Choroid plexus epithelial cell (primary cell): Measurements from ENCODE around the gene LCN10.
A peak's percentile ranks its signal among the peaks of the same experiment; 100 is the strongest.

ENCODE experiments used
- DNase-seq: peaks from one replicate; pipeline ENCODE4 v3.0.0-alpha.2; 2010; ENCODE audit warnings: low read depth
- H3K4me3 ChIP-seq: 2 replicates; pipeline ENCODE4 v1.5.1; 2011; ENCODE audit warnings: low read depth, mild to moderate bottlenecking, control low read depth, low read length, moderate library complexity
- CTCF ChIP-seq: conservative IDR thresholded peaks from 2 replicates; pipeline ENCODE4 v1.5.1; 2011; ENCODE audit warnings: low read depth, mild to moderate bottlenecking, control low read depth, inconsistent platforms, low read length, moderate library complexity

The LCN10 gene

GRCh38 chr9:136735812-136736480, 6.8 kb downstream of the LCN10 start:
- no peak overlapping the region for H3K4me3 ChIP-seq
- TF ChIP-seq CTCF: no peak

GRCh38 chr9:136734837-136735496, 7.8 kb downstream of the LCN10 start:
- no peak overlapping the region for H3K4me3 ChIP-seq
- TF ChIP-seq CTCF: no peak
- DNase-seq: no peak

More at GRCh38 chr9:136735812-136736480, 6.8 kb downstream of the LCN10 start:
- DNase-seq: no peak

GRCh38 chr9:136733611-136734010, 9.1 kb downstream of the LCN10 start:
- TF ChIP-seq CTCF: no peak
- no peak for DNase-seq
- H3K4me3 ChIP-seq: no peak overlapping the region

- TF ChIP-seq CTCF: no peak
- no peak for DNase-seq
- no peak overlapping the region for H3K4me3 ChIP-seq
Observed at GRCh38 chr9:136732444-136733178, 10.1 kb downstream of the LCN10 start.

- DNase-seq: no peak
- no peak for TF ChIP-seq CTCF
- H3K4me3 ChIP-seq: no peak overlapping the region
Observed at GRCh38 chr9:136729926-136730325, 12.8 kb downstream of the LCN10 start.

- no peak for TF ChIP-seq CTCF
- peak overlapping the region; percentile 90 for H3K4me3 ChIP-seq
- DNase-seq: no peak
Observed at GRCh38 chr9:136729144-136729543, 13.6 kb downstream of the LCN10 start.
